Suppressor macrophage treated with lipopolysaccharide for 1 hour (primary cell): ENCODE results near the gene CRACR2A.

ENCODE experiments used
- DNase-seq, 3 donors: peaks; one replicate each; pipeline ENCODE4 v3.0.0-alpha.2; 2020 to 2022

The CRACR2A gene

GRCh38 chr12:3593906-3594483 lies 158.9 kb downstream of the CRACR2A start:
- no peak for DNase-seq

DNA sequence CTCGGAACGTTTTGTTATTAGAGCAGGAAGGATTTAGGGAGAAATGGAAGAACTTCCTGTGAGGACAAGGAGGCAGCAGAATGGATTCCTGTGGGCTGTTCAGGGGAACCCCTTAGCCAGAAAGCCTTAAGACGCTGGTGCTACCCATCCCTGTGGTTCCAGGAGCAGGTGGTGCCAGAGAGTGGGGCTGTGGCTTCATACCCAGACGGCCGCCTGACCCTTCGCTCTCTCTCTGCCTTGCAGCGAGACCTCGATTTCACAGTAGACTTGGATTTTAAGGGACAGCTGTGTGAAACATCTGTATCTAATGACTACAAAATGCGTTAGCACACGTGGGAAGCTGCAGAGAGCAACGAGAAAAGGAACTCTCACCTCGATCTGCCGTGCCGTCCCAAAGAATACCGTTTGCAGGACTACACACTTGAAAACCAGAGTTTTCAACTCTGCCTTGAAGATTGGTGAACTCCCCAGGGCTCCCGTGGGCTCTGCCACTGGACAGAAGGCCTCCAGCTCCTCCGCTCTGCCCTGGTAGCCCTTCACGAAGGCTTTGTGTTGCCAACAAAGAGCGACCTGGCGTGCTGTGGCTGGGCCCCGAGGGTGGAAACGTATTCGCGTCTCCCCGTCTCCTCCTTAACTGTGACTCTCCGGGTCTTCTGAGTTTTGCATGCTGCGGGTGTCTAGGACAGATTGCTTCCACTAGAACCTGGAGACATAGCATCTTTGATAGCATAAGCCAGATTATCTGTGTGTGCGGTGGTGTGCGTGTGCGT lies 159.9 kb downstream of the CRACR2A start:
- DNase-seq: no peak

- no peak for DNase-seq
These were observed 163.2 kb downstream of the CRACR2A start for GRCh38 chr12:3589745-3590144.

GRCh38 chr12:3587402-3588013 lies 165.4 kb downstream of the CRACR2A start:
- no peak for DNase-seq

- no peak for DNase-seq
These were observed 169.1 kb downstream of the CRACR2A start for GRCh38 chr12:3583656-3584334.

GRCh38 chr12:3580094-3580749 lies 172.7 kb downstream of the CRACR2A start:
- DNase-seq: no peak

GRCh38 chr12:3579446-3580093 lies 173.3 kb downstream of the CRACR2A start:
- DNase-seq: no peak

DNA sequence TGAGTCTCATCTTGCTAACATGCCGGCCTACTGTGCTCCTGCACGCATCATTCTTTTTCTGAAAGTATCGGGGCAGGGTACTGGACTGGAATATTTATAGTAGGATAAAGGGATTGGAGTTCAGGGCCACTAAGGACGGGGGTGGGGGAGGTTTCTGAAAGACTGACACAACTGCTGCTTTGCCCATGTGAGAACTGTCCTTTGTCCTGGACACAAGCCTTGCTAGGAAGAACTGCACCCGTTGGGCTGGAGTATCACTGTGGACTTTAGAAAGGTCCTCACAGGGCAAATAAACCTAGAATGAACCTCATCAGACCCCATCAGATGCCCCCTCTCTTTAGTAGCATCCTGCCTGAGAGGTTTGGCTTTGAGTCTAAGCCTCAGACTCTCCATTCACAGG lies 174.4 kb downstream of the CRACR2A start:
- no peak for DNase-seq

DNA sequence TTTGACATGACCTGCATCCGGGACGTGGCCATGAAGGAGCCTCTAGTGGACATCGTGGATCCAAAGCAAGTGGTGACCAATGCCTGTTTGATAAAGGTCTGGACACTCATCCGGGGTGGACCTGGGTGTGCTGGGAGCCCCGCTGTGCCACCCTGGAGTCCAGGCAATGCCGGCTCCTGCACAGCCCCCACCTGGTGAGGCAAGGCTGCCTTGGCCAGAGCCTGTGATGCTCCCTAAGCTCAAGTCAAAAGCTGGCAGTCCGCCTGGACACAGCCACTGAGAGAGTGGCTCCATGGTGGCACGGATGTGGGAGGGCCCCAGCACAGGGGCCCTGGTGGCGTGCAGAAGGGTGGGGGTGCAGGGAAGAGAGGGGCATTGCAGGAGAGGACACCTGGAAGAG lies 176.0 kb downstream of the CRACR2A start:
- DNase-seq: no peak

DNA sequence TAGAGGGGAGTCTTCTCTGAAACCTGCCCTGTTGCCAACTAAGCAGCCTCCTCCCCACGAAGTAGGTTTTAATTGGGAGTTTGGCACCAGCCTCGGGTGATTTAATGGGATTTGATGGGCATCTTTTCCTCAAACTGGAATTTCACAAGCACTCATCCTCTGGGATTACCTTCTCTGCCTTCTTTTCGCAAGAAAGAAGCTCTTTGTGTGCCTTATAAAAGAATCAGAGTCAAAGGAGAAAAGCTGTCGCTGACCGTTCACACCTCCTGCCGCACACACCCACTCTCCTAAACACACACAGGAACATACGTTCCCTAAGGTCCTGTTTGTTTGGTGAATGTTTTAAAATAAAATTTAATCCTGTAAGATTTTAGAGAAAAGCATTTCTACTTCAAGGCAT lies 177.9 kb downstream of the CRACR2A start:
- no peak for DNase-seq

DNA sequence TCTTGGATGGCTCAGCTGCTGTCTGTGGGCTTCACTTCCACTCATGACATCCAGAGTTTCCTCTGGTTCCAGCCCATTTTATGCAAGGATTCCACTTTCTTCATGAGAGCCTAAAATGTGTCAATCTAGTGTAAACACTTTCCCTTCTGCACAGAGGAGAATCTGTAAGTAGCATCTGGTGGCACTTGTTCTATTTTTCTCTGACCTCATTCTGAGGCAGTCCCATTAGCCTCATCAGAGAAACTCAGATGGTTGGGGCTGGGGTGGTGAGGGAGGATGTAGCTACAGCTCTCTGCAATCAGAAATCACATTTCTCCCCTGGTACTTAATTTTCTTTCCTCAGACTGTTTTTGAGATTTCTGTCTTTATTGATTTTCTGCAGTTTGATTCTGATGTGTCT lies 180.3 kb downstream of the CRACR2A start:
- no peak for DNase-seq

DNA sequence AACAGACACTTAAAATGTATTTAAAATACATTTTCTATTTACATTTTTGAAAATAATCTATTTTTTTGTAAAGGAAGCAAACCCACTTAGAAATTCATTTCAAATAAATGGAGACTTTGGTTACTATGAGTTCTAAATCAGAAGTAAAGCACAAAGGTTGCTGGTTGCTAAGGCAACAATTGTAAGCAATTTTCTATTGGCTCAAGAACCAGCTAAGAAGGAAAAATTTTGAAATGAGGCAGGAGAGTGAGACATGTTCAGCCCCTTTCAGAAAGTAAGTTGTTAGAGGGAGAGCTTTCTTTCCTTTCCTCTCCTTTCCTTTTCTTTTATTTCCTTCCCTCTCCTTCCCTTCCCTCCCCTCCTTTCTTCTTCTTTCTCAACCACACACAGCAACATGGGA lies 181.2 kb downstream of the CRACR2A start:
- no peak for DNase-seq

- DNase-seq: no peak
These were observed 181.6 kb downstream of the CRACR2A start for GRCh38 chr12:3571323-3571722.

GRCh38 chr12:3568695-3569094 lies 184.2 kb downstream of the CRACR2A start:
- no peak for DNase-seq

- no peak for DNase-seq
These were observed 186.9 kb downstream of the CRACR2A start for GRCh38 chr12:3565985-3566384.
